Central memory CD8-positive, alpha-beta T cell (primary cell): ENCODE measurements around the gene CLK2.
A peak's percentile ranks its signal among the peaks of the same experiment; 100 is the strongest.
"Not testable (repeated sequence)": the region's sequence is repeated elsewhere in the genome, so short reads cannot be mapped to it uniquely, and the experiment has no call there.

ENCODE experiments used
- ATAC-seq: fragments of 150-1000 bp; cut with Tn5 transposase; replicated peaks from 2 replicates; pipeline ENCODE4 v1.10.0; 2022; ENCODE audit warnings: mild to moderate bottlenecking, moderate FRiP score, moderate number of reproducible peaks; ENCODE audit not compliant: poor library complexity, severe bottlenecking; ENCODE audit errors: extremely low read depth
- DNase-seq, 2 donors: peaks; one replicate each; pipeline ENCODE4 v3.0.0; 2021; ENCODE audit warnings: low spot score in 2 of 2
- H3K27ac Mint-ChIP-seq: one replicate; pipeline ENCODE4 v1.8.0; 2022; ENCODE audit warnings: low read depth, mild to moderate bottlenecking, moderate library complexity, mixed read lengths
- H3K27me3 Mint-ChIP-seq: one replicate; pipeline ENCODE4 v1.8.0; 2022; ENCODE audit warnings: mixed read lengths
- H3K36me3 Mint-ChIP-seq: one replicate; pipeline ENCODE4 v1.8.0; 2022; ENCODE audit warnings: mild to moderate bottlenecking, moderate library complexity, mixed read lengths; ENCODE audit not compliant: insufficient read depth
- H3K4me1 Mint-ChIP-seq: one replicate; pipeline ENCODE4 v1.8.0; 2022; ENCODE audit warnings: mixed read lengths
- H3K4me3 Mint-ChIP-seq: one replicate; pipeline ENCODE4 v1.8.0; 2022; ENCODE audit warnings: mild to moderate bottlenecking, moderate library complexity, mixed read lengths
- H3K9me3 Mint-ChIP-seq: one replicate; pipeline ENCODE4 v1.8.0; 2022; ENCODE audit warnings: mixed read lengths

CLK2 gene

GRCh38 chr1:155241841-155242264, 31.5 kb downstream of the CLK2 start:
- ATAC-seq (no peak), DNase-seq (no peak)
- Mint-ChIP-seq H3K9me3 (peaks cover 6% of the 10 kb centered on the region), H3K36me3 (peaks cover 38% of the 10 kb centered on the region), H3K27ac (peak overlapping the region; percentile 88), H3K4me1 (peaks cover 29% of the 10 kb centered on the region), H3K27me3 (peaks cover 10% of the 10 kb centered on the region), H3K4me3 (peak overlapping the region; percentile 87)

GRCh38 chr1:155241069-155241679, 32.1 kb downstream of the CLK2 start:
- peaks cover 10% of the 10 kb centered on the region for H3K27me3 Mint-ChIP-seq
- H3K27ac Mint-ChIP-seq = peak overlapping the region; percentile 88
- ATAC-seq (no peak), DNase-seq (peak in 1 of 2 donors; percentile 51)
- H3K4me3 Mint-ChIP-seq = peak overlapping the region; percentile 87
- H3K4me1 Mint-ChIP-seq = peaks cover 29% of the 10 kb centered on the region
- peaks cover 6% of the 10 kb centered on the region for H3K9me3 Mint-ChIP-seq
- H3K36me3 Mint-ChIP-seq = peaks cover 36% of the 10 kb centered on the region

- H3K4me1 Mint-ChIP-seq = peaks cover 12% of the 10 kb centered on the region
- no peak for DNase-seq
- H3K27ac Mint-ChIP-seq = no peak overlapping the region
- no peaks in the 10 kb centered on the region for H3K9me3 Mint-ChIP-seq
- peaks cover 19% of the 10 kb centered on the region for H3K36me3 Mint-ChIP-seq
- H3K4me3 Mint-ChIP-seq = no peak overlapping the region
- no peak for ATAC-seq
- H3K27me3 Mint-ChIP-seq = no peaks in the 10 kb centered on the region
Measured at GRCh38 chr1:155236451-155236850, 36.9 kb downstream of the CLK2 start.

GRCh38 chr1:155235375-155235774, 37.9 kb downstream of the CLK2 start:
- not testable (repeated sequence) for H3K27ac Mint-ChIP-seq, H3K27me3 Mint-ChIP-seq, DNase-seq, H3K9me3 Mint-ChIP-seq, H3K4me3 Mint-ChIP-seq, H3K4me1 Mint-ChIP-seq, ATAC-seq
- H3K36me3 Mint-ChIP-seq = peaks cover 13% of the 10 kb centered on the region

- not testable (repeated sequence) for H3K27ac Mint-ChIP-seq, H3K36me3 Mint-ChIP-seq, H3K9me3 Mint-ChIP-seq, DNase-seq, H3K4me3 Mint-ChIP-seq, H3K27me3 Mint-ChIP-seq, H3K4me1 Mint-ChIP-seq, ATAC-seq
Measured at GRCh38 chr1:155233502-155233901, 39.8 kb downstream of the CLK2 start.

GRCh38 chr1:155232001-155232978, 41.0 kb downstream of the CLK2 start:
- H3K27ac Mint-ChIP-seq, H3K4me1 Mint-ChIP-seq, ATAC-seq, H3K27me3 Mint-ChIP-seq, DNase-seq, H3K9me3 Mint-ChIP-seq, H3K4me3 Mint-ChIP-seq: not testable (repeated sequence)
- H3K36me3 Mint-ChIP-seq = peaks cover 10% of the 10 kb centered on the region

GRCh38 chr1:155231302-155231701, 42.0 kb downstream of the CLK2 start:
- peaks cover 16% of the 10 kb centered on the region for H3K4me1 Mint-ChIP-seq
- DNase-seq, H3K36me3 Mint-ChIP-seq, ATAC-seq, H3K4me3 Mint-ChIP-seq, H3K27ac Mint-ChIP-seq, H3K27me3 Mint-ChIP-seq, H3K9me3 Mint-ChIP-seq: not testable (repeated sequence)

GRCh38 chr1:155228096-155228427, 45.2 kb downstream of the CLK2 start:
- peaks cover 20% of the 10 kb centered on the region for H3K4me1 Mint-ChIP-seq
- no peak for DNase-seq
- peak overlapping the region; percentile 95 for H3K27ac Mint-ChIP-seq
- peaks cover 4% of the 10 kb centered on the region for H3K36me3 Mint-ChIP-seq
- H3K4me3 Mint-ChIP-seq = peak overlapping the region; percentile 79
- no peak for ATAC-seq
- no peaks in the 10 kb centered on the region for H3K27me3 Mint-ChIP-seq
- H3K9me3 Mint-ChIP-seq = no peaks in the 10 kb centered on the region

- Mint-ChIP-seq H3K4me1 (peaks cover 20% of the 10 kb centered on the region), H3K36me3 (peaks cover 4% of the 10 kb centered on the region), H3K27ac (peak overlapping the region; percentile 95), H3K27me3 (no peaks in the 10 kb centered on the region), H3K9me3 (no peaks in the 10 kb centered on the region), H3K4me3 (peak overlapping the region; percentile 79)
- DNase-seq = peak; percentile 92 to 95
- peak; percentile 93 for ATAC-seq
Measured at GRCh38 chr1:155227261-155228095, 45.8 kb downstream of the CLK2 start.

GRCh38 chr1:155226910-155227260, 46.4 kb downstream of the CLK2 start:
- no peaks in the 10 kb centered on the region for H3K27me3 Mint-ChIP-seq
- DNase-seq = no peak
- peak overlapping the region; percentile 95 for H3K27ac Mint-ChIP-seq
- H3K4me1 Mint-ChIP-seq = peaks cover 20% of the 10 kb centered on the region
- H3K4me3 Mint-ChIP-seq = peak overlapping the region; percentile 79
- peaks cover 4% of the 10 kb centered on the region for H3K36me3 Mint-ChIP-seq
- no peaks in the 10 kb centered on the region for H3K9me3 Mint-ChIP-seq
- peak; percentile 3 for ATAC-seq

- H3K9me3 Mint-ChIP-seq = no peaks in the 10 kb centered on the region
- H3K36me3 Mint-ChIP-seq = peaks cover 4% of the 10 kb centered on the region
- DNase-seq (peak; percentile 63 to 74), ATAC-seq (peak; percentile 72)
- H3K27me3 Mint-ChIP-seq = no peaks in the 10 kb centered on the region
- peaks cover 20% of the 10 kb centered on the region for H3K4me1 Mint-ChIP-seq
- peak overlapping the region; percentile 95 for H3K27ac Mint-ChIP-seq
- peak overlapping the region; percentile 79 for H3K4me3 Mint-ChIP-seq
Measured at GRCh38 chr1:155226188-155226909, 47.0 kb downstream of the CLK2 start.

- H3K27me3 Mint-ChIP-seq, H3K36me3 Mint-ChIP-seq, DNase-seq, H3K9me3 Mint-ChIP-seq, H3K27ac Mint-ChIP-seq, ATAC-seq, H3K4me3 Mint-ChIP-seq: not testable (repeated sequence)
- peaks cover 20% of the 10 kb centered on the region for H3K4me1 Mint-ChIP-seq
Measured at GRCh38 chr1:155225404-155225759, 47.9 kb downstream of the CLK2 start.
